Measurements from ENCODE around the gene ASPRV1. TPM values are rescaled to one million over a fixed set of nuclear protein-coding genes. Genes with fewer than 3 reads are reported as not detected.

The ASPRV1 gene
- polyA plus RNA-seq, 1 donor (not counting 4 experiments of a cell fraction or from before 2014, with no cell fraction given) = 1.5 TPM

DNA sequence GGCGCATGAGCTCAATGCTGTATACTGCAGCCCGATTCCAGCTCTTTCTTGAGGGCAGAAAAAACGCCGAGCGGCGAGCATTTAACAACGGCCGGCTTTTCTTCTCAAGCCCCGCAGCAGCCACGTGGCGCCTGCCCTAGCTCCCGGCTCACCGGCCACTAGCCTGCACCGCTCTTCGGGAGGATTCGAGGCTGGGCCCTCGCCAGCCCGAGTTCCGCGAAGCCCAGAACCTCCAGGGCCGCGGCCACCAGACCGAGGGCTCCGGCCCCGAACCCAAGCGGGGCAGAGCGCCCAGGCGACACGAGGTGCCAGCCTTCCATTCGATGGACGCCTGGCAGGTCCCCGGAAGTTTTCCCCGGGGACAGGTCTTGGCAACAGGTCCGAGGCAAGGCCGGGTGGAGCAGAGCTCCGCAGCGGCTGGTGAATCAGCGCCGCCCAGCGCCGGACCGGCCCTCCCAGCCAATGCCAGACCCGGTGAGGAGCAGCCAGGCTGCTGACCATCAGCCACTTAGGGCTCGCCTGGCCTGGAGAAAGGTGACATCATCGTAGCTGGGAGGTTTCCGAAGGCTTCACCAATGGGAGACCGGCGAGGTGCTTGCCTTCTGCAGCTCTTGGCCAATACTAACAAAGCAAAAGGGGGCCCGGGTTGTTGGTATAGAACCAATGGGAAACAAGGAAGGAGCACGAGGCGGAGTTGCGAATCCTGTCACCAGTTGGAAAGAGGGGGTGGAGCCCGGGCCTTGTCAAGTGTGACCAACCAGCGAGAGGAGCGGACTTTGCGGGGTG is 47.1 kb downstream of the ASPRV1 start:
- DNase-seq (ENCODE audit: low read depth, low spot score) (peak; percentile 100), FAIRE-seq (peak; percentile 87)
- H3K4me1 ChIP-seq (ENCODE audit: control insufficient read depth, extremely low read depth, insufficient read depth, low read length) = peaks cover 22% of the 10 kb centered on the region
- peak overlapping the region; percentile 71 to 76 (median 74) for H3K4me3 ChIP-seq (ENCODE audit: control insufficient read depth in 2 of 3, extremely low read depth in 1 of 3, insufficient read depth in 2 of 3, low read depth in 1 of 3, low read length in 3 of 3)
- H3K9me1 ChIP-seq (ENCODE audit: control insufficient read depth, extremely low read depth, insufficient read depth, low read length) = no peaks in the 10 kb centered on the region
- peak overlapping the region; percentile 39 for H2AFZ ChIP-seq (ENCODE audit: control insufficient read depth, low read length)
- no peaks in the 10 kb centered on the region for H3K27me3 ChIP-seq (ENCODE audit: control insufficient read depth, extremely low read depth, insufficient read depth, low read length)
- peaks cover 8% of the 10 kb centered on the region for H3K79me2 ChIP-seq (ENCODE audit: control insufficient read depth, insufficient read depth, low read length)
- H4K20me1 ChIP-seq (ENCODE audit: control insufficient read depth, extremely low read depth, insufficient read depth, low read length) = no peaks in the 10 kb centered on the region
- TF ChIP-seq, protein P1, sequence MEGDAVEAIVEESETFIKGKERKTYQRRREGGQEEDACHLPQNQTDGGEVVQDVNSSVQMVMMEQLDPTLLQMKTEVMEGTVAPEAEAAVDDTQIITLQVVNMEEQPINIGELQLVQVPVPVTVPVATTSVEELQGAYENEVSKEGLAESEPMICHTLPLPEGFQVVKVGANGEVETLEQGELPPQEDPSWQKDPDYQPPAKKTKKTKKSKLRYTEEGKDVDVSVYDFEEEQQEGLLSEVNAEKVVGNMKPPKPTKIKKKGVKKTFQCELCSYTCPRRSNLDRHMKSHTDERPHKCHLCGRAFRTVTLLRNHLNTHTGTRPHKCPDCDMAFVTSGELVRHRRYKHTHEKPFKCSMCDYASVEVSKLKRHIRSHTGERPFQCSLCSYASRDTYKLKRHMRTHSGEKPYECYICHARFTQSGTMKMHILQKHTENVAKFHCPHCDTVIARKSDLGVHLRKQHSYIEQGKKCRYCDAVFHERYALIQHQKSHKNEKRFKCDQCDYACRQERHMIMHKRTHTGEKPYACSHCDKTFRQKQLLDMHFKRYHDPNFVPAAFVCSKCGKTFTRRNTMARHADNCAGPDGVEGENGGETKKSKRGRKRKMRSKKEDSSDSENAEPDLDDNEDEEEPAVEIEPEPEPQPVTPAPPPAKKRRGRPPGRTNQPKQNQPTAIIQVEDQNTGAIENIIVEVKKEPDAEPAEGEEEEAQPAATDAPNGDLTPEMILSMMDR (optimal IDR thresholded peaks at IDR 0.05 in 1 of 3, IDR thresholded peaks at IDR 0.05 in 1 of 3, conservative IDR thresholded peaks at IDR 0.05 in 1 of 3; ENCODE audit: extremely low read depth in 1 of 3, insufficient read depth in 2 of 3, low read length in 3 of 3) = peak in 1 of 3 experiments; percentile 54
- no peak for TF ChIP-seq EZH2 (IDR thresholded peaks at IDR 0.05; ENCODE audit: low read length)
- dilution Hi-C loops (cut with MboI; ENCODE audit: extremely low pct_ligation_motif_present, low sequenced_read_pairs) = no loop called here
- peaks cover 3 to 11% of the 10 kb centered on the region in 2 experiments for H3K36me3 ChIP-seq (ENCODE audit: control insufficient read depth in 2 of 2, extremely low read depth in 1 of 2, insufficient read depth in 2 of 2, low read length in 2 of 2)
- H3K27ac ChIP-seq (ENCODE audit: control insufficient read depth, insufficient read depth, low read length) = peak overlapping the region; percentile 90
- no peaks in the 10 kb centered on the region for H3K9me3 ChIP-seq (ENCODE audit: control insufficient read depth, low read depth, low read length)
- peak overlapping the region; percentile 74 for H3K4me2 ChIP-seq (ENCODE audit: control insufficient read depth, extremely low read depth, insufficient read depth, low read depth, low read length)
- peak overlapping the region; percentile 93 for H3K9ac ChIP-seq (ENCODE audit: control insufficient read depth, extremely low read depth, insufficient read depth, low read length)

DNA sequence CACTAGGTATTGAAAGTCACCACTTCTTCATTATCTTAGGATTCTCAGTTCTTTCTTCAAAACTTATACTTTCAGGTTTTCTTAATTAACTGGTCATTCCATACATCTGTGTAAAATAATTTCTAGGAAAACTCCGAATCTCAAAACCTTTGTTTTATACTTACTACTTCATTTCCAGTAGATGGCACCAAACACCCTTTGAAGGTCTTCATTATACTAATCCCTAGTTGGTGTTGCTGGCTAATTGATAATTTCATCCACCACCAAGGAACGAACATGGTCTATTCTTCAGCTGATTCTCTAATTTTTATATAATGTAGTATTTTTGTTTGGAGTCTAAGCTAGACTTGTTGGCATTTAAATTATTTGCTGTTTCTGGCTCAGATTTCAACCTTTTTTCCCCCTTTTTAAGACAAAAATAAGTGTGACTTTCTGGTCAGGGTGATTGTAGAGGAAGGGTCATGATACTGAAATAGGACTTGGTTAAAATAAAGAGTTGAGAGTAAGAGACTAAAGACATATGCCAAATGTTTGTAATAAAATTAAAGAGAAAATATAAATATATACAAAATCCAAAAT is 49.4 kb downstream of the ASPRV1 start:
- no peaks in the 10 kb centered on the region for H3K27me3 ChIP-seq (ENCODE audit: control insufficient read depth, extremely low read depth, insufficient read depth, low read length)
- no peak overlapping the region for H3K4me2 ChIP-seq (ENCODE audit: control insufficient read depth, extremely low read depth, insufficient read depth, low read depth, low read length)
- no peaks in the 10 kb centered on the region for H3K9me3 ChIP-seq (ENCODE audit: control insufficient read depth, low read depth, low read length)
- peaks cover 5 to 13% of the 10 kb centered on the region in 2 experiments for H3K36me3 ChIP-seq (ENCODE audit: control insufficient read depth in 2 of 2, extremely low read depth in 1 of 2, insufficient read depth in 2 of 2, low read length in 2 of 2)
- dilution Hi-C loops (cut with MboI; ENCODE audit: extremely low pct_ligation_motif_present, low sequenced_read_pairs) = no loop called here
- H2AFZ ChIP-seq (ENCODE audit: control insufficient read depth, low read length) = no peak overlapping the region
- no peak for FAIRE-seq
- H3K9me1 ChIP-seq (ENCODE audit: control insufficient read depth, extremely low read depth, insufficient read depth, low read length) = no peaks in the 10 kb centered on the region
- H4K20me1 ChIP-seq (ENCODE audit: control insufficient read depth, extremely low read depth, insufficient read depth, low read length) = no peaks in the 10 kb centered on the region
- H3K9ac ChIP-seq (ENCODE audit: control insufficient read depth, extremely low read depth, insufficient read depth, low read length) = no peak overlapping the region
- DNase-seq (ENCODE audit: low read depth, low spot score) = no peak
- H3K79me2 ChIP-seq (ENCODE audit: control insufficient read depth, insufficient read depth, low read length) = peaks cover 7% of the 10 kb centered on the region
- peak overlapping the region; percentile 6 for H3K27ac ChIP-seq (ENCODE audit: control insufficient read depth, insufficient read depth, low read length)
- no peak for TF ChIP-seq EZH2 (IDR thresholded peaks at IDR 0.05; ENCODE audit: low read length)
- TF ChIP-seq, protein P1 (optimal IDR thresholded peaks at IDR 0.05 in 1 of 3, IDR thresholded peaks at IDR 0.05 in 1 of 3, conservative IDR thresholded peaks at IDR 0.05 in 1 of 3; ENCODE audit: extremely low read depth in 1 of 3, insufficient read depth in 2 of 3, low read length in 3 of 3) = peak in 2 of 3 experiments; percentile 25 to 47
- peaks cover 7% of the 10 kb centered on the region for H3K4me1 ChIP-seq (ENCODE audit: control insufficient read depth, extremely low read depth, insufficient read depth, low read length)
- H3K4me3 ChIP-seq (ENCODE audit: control insufficient read depth in 2 of 3, extremely low read depth in 1 of 3, insufficient read depth in 2 of 3, low read depth in 1 of 3, low read length in 3 of 3) = no peak overlapping the region

Other genes starting within 250 kb of the ASPRV1 start
- gene ANXA4, start 219.5 kb downstream of the ASPRV1 start, polyA plus RNA-seq = 143 to 268 TPM (median 209 TPM) in 3 replicates
- 3.9 to 7.5 TPM (median 4.1 TPM) in 3 replicates for gene GMCL1, start 132.0 kb downstream of the ASPRV1 start, polyA plus RNA-seq
- gene SNRNP27, start 67.7 kb downstream of the ASPRV1 start, polyA plus RNA-seq = 21.5 to 41.1 TPM (median 35.7 TPM) in 3 replicates
- 7.8 to 15.9 TPM (median 14.6 TPM) in 3 replicates for gene MXD1, start 46.5 kb downstream of the ASPRV1 start, polyA plus RNA-seq
- 65.9 to 151 TPM (median 86.8 TPM) in 3 replicates for gene PCBP1, start 125.8 kb upstream of the ASPRV1 start, polyA plus RNA-seq
- gene C2orf42, start 229.4 kb upstream of the ASPRV1 start, polyA plus RNA-seq = 9.3 to 10.3 TPM (median 9.3 TPM) in 3 replicates